ENCODE results near the gene KAT2A. TPM values are rescaled to one million over a fixed set of nuclear protein-coding genes. Genes with fewer than 3 reads are reported as not detected.

The KAT2A gene
- total RNA-seq, 1 experiment from 2014 or later, result 41.2 TPM

DNA sequence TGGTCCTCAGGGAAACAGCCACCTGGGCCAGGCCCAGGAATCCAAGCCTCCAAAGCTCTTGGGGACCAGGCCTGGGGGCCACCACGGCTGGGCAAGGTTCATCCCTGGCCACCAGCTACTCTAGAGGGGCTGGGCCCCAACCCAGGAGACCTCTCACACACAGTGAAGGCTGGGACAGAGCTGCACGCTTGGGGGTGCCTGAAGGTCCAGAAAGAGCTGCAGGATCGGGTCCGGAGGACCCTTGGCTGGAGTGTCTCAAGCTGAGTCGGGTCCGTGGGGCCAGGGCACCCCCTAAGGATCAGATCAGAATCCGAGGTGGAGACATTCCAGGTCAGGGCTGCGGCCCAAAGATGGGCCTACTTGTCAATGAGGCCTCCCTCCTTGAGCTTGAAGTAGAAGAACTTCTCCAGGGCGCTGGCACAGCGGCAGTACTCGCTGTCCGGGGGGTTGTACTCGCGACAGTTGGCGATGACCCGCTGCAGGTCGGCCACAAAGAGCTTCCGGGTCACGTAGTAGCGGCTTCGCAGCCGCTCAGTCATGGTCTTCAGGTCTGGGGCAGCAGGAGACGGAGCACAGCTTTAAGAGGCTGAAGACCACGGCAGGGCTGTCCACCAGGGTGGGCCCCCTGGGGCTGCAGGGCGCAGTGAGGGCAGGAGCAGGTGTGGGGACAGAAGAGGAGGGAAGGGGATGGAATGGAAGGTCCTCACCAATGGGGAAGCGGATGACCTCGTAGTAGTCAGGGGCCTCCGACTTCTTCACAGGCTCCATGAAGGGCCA is 7.7 kb downstream of the KAT2A start:
- Histone ChIP-seq H3K27ac (ENCODE audit: low read depth, low read length) (no peak overlapping the region), H3K4me1 (ENCODE audit: control insufficient read depth in 1 of 2, insufficient read depth in 2 of 2, low read length in 2 of 2) (no peaks in the 10 kb centered on the region; a peak in 1 of 4 replicates), H4K20me1 (ENCODE audit: insufficient read depth) (no peaks in the 10 kb centered on the region), H3K79me2 (ENCODE audit: insufficient read depth, low read length) (no peaks in the 10 kb centered on the region), H3K9ac (ENCODE audit: low read length) (no peak overlapping the region), H3K9me3 (ENCODE audit: control insufficient read depth in 1 of 2, insufficient read depth in 1 of 2, low read depth in 1 of 2, low read length in 2 of 2) (no peaks in the 10 kb centered on the region), H3K4me3 (replicated peaks in 1 of 2; ENCODE audit: low read depth in 1 of 2, low read length in 2 of 2) (no peak overlapping the region), H3K27me3 (ENCODE audit: insufficient read depth, low read length) (no peaks in the 10 kb centered on the region), H3K9me2 (ENCODE audit: insufficient read depth) (no peaks in the 10 kb centered on the region), H3K4me2 (ENCODE audit: low read length) (no peak overlapping the region), H3K36me3 (ENCODE audit: control insufficient read depth in 1 of 2, insufficient read depth in 2 of 2, low read length in 2 of 2) (peaks cover 3 to 11% of the 10 kb centered on the region in 2 experiments), H2AFZ (ENCODE audit: low read depth, low read length, poor library complexity, severe bottlenecking) (no peak overlapping the region)
- intact Hi-C loops (cut with micrococcal nuclease), result no loop called here
- ChIA-PET POLR2A (no interaction called here), CTCF (interaction anchor here (0.6 to 1.9 kb wide), 5 partner anchors 12 to 148 kb away, joined by 3 to 5 read pairs (median 3); no protein-coding TSS in a partner anchor), RAD21 (ENCODE audit: low non-redundant PET in 1 of 2, low total read pairs in 2 of 2, uncharacterized antibody in 2 of 2, unreplicated experiment in 2 of 2) (interaction anchor here in 1 of 2 experiments (1.3 kb wide), 1 partner anchor 88 kb away, joined by 3 read pairs; no protein-coding TSS in a partner anchor)
- ATAC-seq (no peak), DNase-seq (ENCODE audit: low read depth, low spot score) (no peak)
- TSS peak; percentile 54 for BruUV-seq (replicated peaks)
- TF ChIP-seq, protein P1, sequence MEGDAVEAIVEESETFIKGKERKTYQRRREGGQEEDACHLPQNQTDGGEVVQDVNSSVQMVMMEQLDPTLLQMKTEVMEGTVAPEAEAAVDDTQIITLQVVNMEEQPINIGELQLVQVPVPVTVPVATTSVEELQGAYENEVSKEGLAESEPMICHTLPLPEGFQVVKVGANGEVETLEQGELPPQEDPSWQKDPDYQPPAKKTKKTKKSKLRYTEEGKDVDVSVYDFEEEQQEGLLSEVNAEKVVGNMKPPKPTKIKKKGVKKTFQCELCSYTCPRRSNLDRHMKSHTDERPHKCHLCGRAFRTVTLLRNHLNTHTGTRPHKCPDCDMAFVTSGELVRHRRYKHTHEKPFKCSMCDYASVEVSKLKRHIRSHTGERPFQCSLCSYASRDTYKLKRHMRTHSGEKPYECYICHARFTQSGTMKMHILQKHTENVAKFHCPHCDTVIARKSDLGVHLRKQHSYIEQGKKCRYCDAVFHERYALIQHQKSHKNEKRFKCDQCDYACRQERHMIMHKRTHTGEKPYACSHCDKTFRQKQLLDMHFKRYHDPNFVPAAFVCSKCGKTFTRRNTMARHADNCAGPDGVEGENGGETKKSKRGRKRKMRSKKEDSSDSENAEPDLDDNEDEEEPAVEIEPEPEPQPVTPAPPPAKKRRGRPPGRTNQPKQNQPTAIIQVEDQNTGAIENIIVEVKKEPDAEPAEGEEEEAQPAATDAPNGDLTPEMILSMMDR (IDR thresholded peaks at IDR 0.05 in 2 of 3, conservative IDR thresholded peaks at IDR 0.05 in 1 of 3; ENCODE audit: borderline replicate concordance in 1 of 3, insufficient read depth in 1 of 3, low read depth in 2 of 3, low read length in 2 of 3), result no peak
- TF ChIP-seq EGR1 (IDR thresholded peaks at IDR 0.05; ENCODE audit: low read depth) (no peak), EZH2 (IDR thresholded peaks at IDR 0.05) (no peak), ZFX (IDR thresholded peaks at IDR 0.05) (no peak), ZNF274 (IDR thresholded peaks at IDR 0.05; ENCODE audit: low read depth, low read length) (no peak), POLR2AphosphoS5 (IDR thresholded peaks at IDR 0.05; ENCODE audit: low read depth, low read length) (no peak), ELF1 (IDR thresholded peaks at IDR 0.05; ENCODE audit: borderline replicate concordance, low read depth) (no peak), RAD21 (IDR thresholded peaks at IDR 0.05; ENCODE audit: low read depth) (no peak)
- TF ChIP-seq, protein P2, sequence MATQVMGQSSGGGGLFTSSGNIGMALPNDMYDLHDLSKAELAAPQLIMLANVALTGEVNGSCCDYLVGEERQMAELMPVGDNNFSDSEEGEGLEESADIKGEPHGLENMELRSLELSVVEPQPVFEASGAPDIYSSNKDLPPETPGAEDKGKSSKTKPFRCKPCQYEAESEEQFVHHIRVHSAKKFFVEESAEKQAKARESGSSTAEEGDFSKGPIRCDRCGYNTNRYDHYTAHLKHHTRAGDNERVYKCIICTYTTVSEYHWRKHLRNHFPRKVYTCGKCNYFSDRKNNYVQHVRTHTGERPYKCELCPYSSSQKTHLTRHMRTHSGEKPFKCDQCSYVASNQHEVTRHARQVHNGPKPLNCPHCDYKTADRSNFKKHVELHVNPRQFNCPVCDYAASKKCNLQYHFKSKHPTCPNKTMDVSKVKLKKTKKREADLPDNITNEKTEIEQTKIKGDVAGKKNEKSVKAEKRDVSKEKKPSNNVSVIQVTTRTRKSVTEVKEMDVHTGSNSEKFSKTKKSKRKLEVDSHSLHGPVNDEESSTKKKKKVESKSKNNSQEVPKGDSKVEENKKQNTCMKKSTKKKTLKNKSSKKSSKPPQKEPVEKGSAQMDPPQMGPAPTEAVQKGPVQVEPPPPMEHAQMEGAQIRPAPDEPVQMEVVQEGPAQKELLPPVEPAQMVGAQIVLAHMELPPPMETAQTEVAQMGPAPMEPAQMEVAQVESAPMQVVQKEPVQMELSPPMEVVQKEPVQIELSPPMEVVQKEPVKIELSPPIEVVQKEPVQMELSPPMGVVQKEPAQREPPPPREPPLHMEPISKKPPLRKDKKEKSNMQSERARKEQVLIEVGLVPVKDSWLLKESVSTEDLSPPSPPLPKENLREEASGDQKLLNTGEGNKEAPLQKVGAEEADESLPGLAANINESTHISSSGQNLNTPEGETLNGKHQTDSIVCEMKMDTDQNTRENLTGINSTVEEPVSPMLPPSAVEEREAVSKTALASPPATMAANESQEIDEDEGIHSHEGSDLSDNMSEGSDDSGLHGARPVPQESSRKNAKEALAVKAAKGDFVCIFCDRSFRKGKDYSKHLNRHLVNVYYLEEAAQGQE (IDR thresholded peaks at IDR 0.05; ENCODE audit: low read depth), result no peak
- TF ChIP-seq, protein P3, sequence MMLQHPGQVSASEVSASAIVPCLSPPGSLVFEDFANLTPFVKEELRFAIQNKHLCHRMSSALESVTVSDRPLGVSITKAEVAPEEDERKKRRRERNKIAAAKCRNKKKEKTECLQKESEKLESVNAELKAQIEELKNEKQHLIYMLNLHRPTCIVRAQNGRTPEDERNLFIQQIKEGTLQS (IDR thresholded peaks at IDR 0.05), result no peak
